Right ventricle myocardium superior (tissue), 1 donor: ENCODE data around the gene MARCO. TPM values are rescaled to one million over a fixed set of nuclear protein-coding genes. Genes with fewer than 3 reads are reported as not detected.

Source experiments
- ATAC-seq: fragments of 200-7000 bp; cut with Tn5 transposase; one replicate; pipeline ENCODE4 v1.9.1; 2020; ENCODE audit warnings: mild to moderate bottlenecking; ENCODE audit not compliant: poor library complexity
- DNase-seq: peaks from one replicate; pipeline ENCODE4 v3.0.0-alpha.2; 2020
- intact Hi-C: fragments of 100-400 bp; cut with DNase I; formaldehyde crosslinking; loops from one replicate; pipeline ENCODE4 v1.11.2; 2022
- total RNA-seq: library from RNA; stranded (reverse); fragmentation: NEBNext Ultra II Directional; extraction: Animal tissue kit (Norgen Biotek cat#: 25700); gene quantifications from one replicate; pipeline ENCODE4 v1.2.1, GENCODE V29; 2021
- donor health status: DM: no; HTN: yes; CAD: no; lungs with severe emphysema.

MARCO gene
- total RNA-seq, 1 donor from 2014 or later, result 15.0 TPM

GRCh38 chr2:118970396-118971135 lies 28.6 kb downstream of the MARCO start:
- peak; percentile 70 for ATAC-seq
- peak; percentile 73 for DNase-seq
- intact Hi-C loops, result no loop called here

GRCh38 chr2:118971245-118972122 lies 29.5 kb downstream of the MARCO start:
- ATAC-seq (no peak), DNase-seq (no peak)
- intact Hi-C loops, result no loop called here

- intact Hi-C loops, result no loop called here
- ATAC-seq, result peak; percentile 70
- DNase-seq, result peak; percentile 66
Measured at GRCh38 chr2:118973542-118973951, 31.6 kb downstream of the MARCO start.

- intact Hi-C loops, result no loop called here
- ATAC-seq (peak; percentile 48), DNase-seq (no peak)
Measured at GRCh38 chr2:118974103-118974993, 32.4 kb downstream of the MARCO start.

GRCh38 chr2:118975133-118975532 lies 33.1 kb downstream of the MARCO start:
- ATAC-seq (no peak), DNase-seq (no peak)
- intact Hi-C loops, result no loop called here

GRCh38 chr2:118978064-118978463 lies 36.1 kb downstream of the MARCO start:
- no peak for ATAC-seq
- no peak for DNase-seq
- intact Hi-C loops, result no loop called here

- no peak for ATAC-seq
- DNase-seq, result no peak
- intact Hi-C loops, result no loop called here
Measured at GRCh38 chr2:118979152-118979861, 37.3 kb downstream of the MARCO start.

- ATAC-seq (no peak), DNase-seq (no peak)
- intact Hi-C loops, result no loop called here
Measured at GRCh38 chr2:118980022-118980421, 38.0 kb downstream of the MARCO start.

GRCh38 chr2:118980573-118980972 lies 38.6 kb downstream of the MARCO start:
- ATAC-seq, result no peak
- intact Hi-C loops, result no loop called here
- DNase-seq, result no peak

- intact Hi-C loops, result no loop called here
- DNase-seq (no peak), ATAC-seq (no peak)
Measured at GRCh38 chr2:118981632-118982031, 39.6 kb downstream of the MARCO start.

GRCh38 chr2:118982039-118982438 lies 40.0 kb downstream of the MARCO start:
- intact Hi-C loops, result no loop called here
- ATAC-seq (no peak), DNase-seq (no peak)

GRCh38 chr2:118983133-118983532 lies 41.1 kb downstream of the MARCO start:
- intact Hi-C loops, result no loop called here
- no peak for ATAC-seq
- DNase-seq, result no peak

- intact Hi-C loops, result no loop called here
- ATAC-seq, result no peak
- DNase-seq, result no peak
Measured at GRCh38 chr2:118983915-118984314, 41.9 kb downstream of the MARCO start.

- no peak for ATAC-seq
- DNase-seq, result no peak
- intact Hi-C loops, result no loop called here
Measured at GRCh38 chr2:118986738-118987137, 44.7 kb downstream of the MARCO start.

- no peak for DNase-seq
- ATAC-seq, result no peak
- intact Hi-C loops, result no loop called here
Measured at GRCh38 chr2:118987886-118988285, 45.9 kb downstream of the MARCO start.

GRCh38 chr2:118988706-118989105 lies 46.7 kb downstream of the MARCO start:
- intact Hi-C loops, result no loop called here
- ATAC-seq, result no peak
- no peak for DNase-seq

- intact Hi-C loops, result no loop called here
- no peak for DNase-seq
- ATAC-seq, result no peak
Measured at GRCh38 chr2:118989481-118989880, 47.5 kb downstream of the MARCO start.

- DNase-seq (no peak), ATAC-seq (no peak)
- intact Hi-C loops, result no loop called here
Measured at GRCh38 chr2:118990757-118991545, 49.0 kb downstream of the MARCO start.
